Nephron progenitor cell (in vitro differentiated cells): Measurements from ENCODE around the gene OPRM1.

Experiments used
- DNase-seq: peaks from one replicate; pipeline ENCODE4 v3.0.0; 2021
- H3K27ac Mint-ChIP-seq: 2 replicates; pipeline ENCODE4 v1.8.0; 2021; ENCODE audit warnings: mild to moderate bottlenecking, moderate library complexity, mixed read lengths
- H3K27me3 Mint-ChIP-seq: 2 replicates; pipeline ENCODE4 v1.8.0; 2021; ENCODE audit warnings: mild to moderate bottlenecking, low read depth, mixed read lengths; ENCODE audit not compliant: poor library complexity
- H3K36me3 Mint-ChIP-seq: 2 replicates; pipeline ENCODE4 v1.8.0; 2021; ENCODE audit warnings: low read depth, mixed read lengths
- H3K4me1 Mint-ChIP-seq: 2 replicates; pipeline ENCODE4 v1.8.0; 2021; ENCODE audit warnings: mixed read lengths
- H3K4me3 Mint-ChIP-seq: 2 replicates; pipeline ENCODE4 v1.8.0; 2021; ENCODE audit warnings: mild to moderate bottlenecking, moderate library complexity, mixed read lengths
- H3K9me3 Mint-ChIP-seq: 2 replicates; pipeline ENCODE4 v1.8.0; 2021; ENCODE audit warnings: mild to moderate bottlenecking, moderate library complexity, mixed read lengths
- TF ChIP-seq, protein P1 (sequence below): fragments of 200-600 bp; sonication (generic); IDR thresholded peaks from 2 replicates; pipeline ENCODE4 v1.5.0; 2021; ENCODE audit warnings: antibody characterized with exemption

OPRM1 gene

DNA sequence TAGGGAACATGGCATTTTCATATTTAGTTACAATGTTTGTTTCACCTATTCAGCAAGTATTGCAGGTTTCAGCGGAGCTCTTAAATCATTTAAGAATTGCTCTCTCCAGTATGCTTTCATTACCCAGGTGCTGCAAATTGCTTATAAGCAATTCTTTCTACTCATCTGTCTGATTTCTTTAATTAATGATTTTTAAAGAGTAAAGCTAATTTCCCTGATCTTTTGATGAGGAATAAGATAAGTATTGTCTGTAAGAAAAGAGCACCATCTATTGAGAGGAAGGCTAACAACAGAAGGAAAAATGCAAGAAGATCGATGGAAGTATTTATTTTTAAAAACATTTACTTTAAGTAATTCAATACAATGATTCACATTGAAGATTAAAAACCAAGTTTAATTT, 2.0 kb downstream of the OPRM1 start:
- H3K36me3 Mint-ChIP-seq = no peaks in the 10 kb centered on the region
- H3K4me3 Mint-ChIP-seq = no peak overlapping the region
- H3K9me3 Mint-ChIP-seq = no peaks in the 10 kb centered on the region
- TF ChIP-seq, protein P1, sequence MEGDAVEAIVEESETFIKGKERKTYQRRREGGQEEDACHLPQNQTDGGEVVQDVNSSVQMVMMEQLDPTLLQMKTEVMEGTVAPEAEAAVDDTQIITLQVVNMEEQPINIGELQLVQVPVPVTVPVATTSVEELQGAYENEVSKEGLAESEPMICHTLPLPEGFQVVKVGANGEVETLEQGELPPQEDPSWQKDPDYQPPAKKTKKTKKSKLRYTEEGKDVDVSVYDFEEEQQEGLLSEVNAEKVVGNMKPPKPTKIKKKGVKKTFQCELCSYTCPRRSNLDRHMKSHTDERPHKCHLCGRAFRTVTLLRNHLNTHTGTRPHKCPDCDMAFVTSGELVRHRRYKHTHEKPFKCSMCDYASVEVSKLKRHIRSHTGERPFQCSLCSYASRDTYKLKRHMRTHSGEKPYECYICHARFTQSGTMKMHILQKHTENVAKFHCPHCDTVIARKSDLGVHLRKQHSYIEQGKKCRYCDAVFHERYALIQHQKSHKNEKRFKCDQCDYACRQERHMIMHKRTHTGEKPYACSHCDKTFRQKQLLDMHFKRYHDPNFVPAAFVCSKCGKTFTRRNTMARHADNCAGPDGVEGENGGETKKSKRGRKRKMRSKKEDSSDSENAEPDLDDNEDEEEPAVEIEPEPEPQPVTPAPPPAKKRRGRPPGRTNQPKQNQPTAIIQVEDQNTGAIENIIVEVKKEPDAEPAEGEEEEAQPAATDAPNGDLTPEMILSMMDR = no peak
- H3K27ac Mint-ChIP-seq = no peak overlapping the region
- H3K27me3 Mint-ChIP-seq = peaks cover 51% of the 10 kb centered on the region
- no peak for DNase-seq
- H3K4me1 Mint-ChIP-seq = no peaks in the 10 kb centered on the region

DNA sequence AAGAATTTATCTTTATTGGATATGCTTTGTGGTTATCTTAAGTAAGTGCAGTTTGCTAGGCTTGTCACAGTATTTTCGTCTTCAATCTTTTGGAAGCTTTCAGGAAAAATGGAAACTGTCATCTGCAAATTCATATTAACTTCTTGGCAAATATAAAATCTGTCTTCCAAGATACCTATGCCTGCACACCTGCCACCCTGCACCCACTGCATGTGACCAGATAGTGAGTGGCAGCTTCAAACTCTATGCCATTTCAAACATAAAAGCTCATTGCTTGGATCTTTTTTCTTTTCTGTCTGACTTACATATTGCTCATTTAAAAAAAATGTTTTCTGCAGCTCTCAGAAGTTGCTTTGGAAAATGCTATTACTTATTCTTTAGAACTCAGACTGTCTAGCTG, 14.1 kb downstream of the OPRM1 start:
- H3K27me3 Mint-ChIP-seq = no peaks in the 10 kb centered on the region
- no peak overlapping the region for H3K27ac Mint-ChIP-seq
- DNase-seq = no peak
- no peaks in the 10 kb centered on the region for H3K36me3 Mint-ChIP-seq
- H3K4me1 Mint-ChIP-seq = no peaks in the 10 kb centered on the region
- H3K4me3 Mint-ChIP-seq = no peak overlapping the region
- no peaks in the 10 kb centered on the region for H3K9me3 Mint-ChIP-seq
- TF ChIP-seq, protein P1 = no peak

DNA sequence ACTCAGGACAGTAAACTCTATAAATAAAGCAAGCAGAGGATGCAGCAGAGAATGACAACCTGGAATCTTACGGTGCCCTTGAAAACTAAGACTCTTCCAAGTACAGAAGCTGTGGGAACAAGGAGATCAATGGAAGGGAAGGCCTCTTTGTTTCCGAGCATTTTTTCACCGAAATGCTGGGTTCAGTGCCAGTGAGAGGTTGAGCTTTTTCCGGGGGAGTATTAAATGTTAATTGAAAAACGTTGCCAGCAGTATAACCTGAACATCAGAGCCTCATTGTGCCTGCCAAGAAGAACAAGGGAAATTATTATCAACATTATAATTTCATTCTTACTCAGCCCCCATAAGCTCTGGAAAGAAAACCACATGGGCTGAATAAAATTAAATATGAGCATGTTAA, 17.5 kb downstream of the OPRM1 start:
- H3K9me3 Mint-ChIP-seq = no peaks in the 10 kb centered on the region
- no peak for DNase-seq
- no peak overlapping the region for H3K27ac Mint-ChIP-seq
- H3K4me1 Mint-ChIP-seq = no peaks in the 10 kb centered on the region
- H3K4me3 Mint-ChIP-seq = no peak overlapping the region
- H3K27me3 Mint-ChIP-seq = no peaks in the 10 kb centered on the region
- TF ChIP-seq, protein P1 = no peak
- H3K36me3 Mint-ChIP-seq = no peaks in the 10 kb centered on the region

DNA sequence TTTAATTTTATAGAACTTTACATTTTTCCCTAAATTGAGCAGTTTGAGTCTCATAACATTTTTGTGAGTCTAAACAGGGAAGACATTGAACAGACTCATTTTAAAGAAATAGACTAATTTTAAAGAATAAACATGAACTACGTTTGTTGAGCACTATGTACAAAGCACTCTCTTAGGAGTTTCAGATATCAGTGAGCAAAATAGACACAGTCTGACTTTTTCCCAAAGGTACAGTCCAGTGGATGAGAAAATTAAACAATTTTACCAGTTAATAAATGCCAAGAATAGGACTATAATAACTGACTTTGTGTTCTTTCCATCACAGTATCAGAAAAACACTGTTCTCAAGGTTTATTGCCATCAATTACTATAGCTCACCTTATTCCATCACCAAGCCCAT, 18.1 kb downstream of the OPRM1 start:
- Mint-ChIP-seq H3K36me3 (no peaks in the 10 kb centered on the region), H3K27ac (no peak overlapping the region), H3K9me3 (no peaks in the 10 kb centered on the region), H3K4me3 (no peak overlapping the region), H3K4me1 (no peaks in the 10 kb centered on the region), H3K27me3 (no peaks in the 10 kb centered on the region)
- TF ChIP-seq, protein P1 = no peak
- no peak for DNase-seq

DNA sequence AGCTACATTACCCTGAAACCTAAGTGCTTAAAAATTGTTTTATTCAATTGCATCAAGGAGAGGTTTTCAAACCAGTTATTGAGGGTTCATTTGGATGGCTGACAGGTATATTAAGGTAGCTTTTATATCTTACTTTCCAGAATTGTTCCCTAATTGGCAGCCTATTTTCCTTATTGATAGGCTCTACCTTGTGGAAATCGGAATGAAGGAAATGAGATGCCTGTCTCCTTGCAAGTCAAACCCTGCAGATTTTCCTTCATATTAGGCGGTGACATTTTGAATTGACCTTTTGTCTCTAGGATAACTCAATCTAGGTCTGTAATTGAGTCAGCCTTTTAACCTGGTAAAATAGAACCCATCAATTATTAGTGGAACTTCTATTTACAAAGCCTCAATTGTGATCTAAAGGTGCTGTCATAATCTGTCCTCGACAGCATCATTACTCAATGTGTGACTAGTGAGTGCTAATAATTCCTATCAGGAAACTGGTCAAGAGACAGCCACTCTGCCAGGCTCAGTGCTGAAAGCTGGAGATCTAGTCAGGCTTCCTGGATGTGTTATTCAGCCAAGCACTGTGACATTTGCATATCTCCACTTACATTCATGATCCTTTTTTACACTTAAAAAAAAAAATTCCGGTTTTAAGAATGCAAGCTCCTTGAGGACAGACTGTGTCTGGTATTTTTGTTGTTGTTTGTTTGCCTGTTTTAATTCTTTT, 20.1 kb downstream of the OPRM1 start:
- Mint-ChIP-seq H3K27me3 (no peaks in the 10 kb centered on the region), H3K4me1 (no peaks in the 10 kb centered on the region), H3K4me3 (no peak overlapping the region), H3K9me3 (no peaks in the 10 kb centered on the region), H3K36me3 (no peaks in the 10 kb centered on the region), H3K27ac (no peak overlapping the region)
- no peak for DNase-seq
- TF ChIP-seq, protein P1 = no peak

DNA sequence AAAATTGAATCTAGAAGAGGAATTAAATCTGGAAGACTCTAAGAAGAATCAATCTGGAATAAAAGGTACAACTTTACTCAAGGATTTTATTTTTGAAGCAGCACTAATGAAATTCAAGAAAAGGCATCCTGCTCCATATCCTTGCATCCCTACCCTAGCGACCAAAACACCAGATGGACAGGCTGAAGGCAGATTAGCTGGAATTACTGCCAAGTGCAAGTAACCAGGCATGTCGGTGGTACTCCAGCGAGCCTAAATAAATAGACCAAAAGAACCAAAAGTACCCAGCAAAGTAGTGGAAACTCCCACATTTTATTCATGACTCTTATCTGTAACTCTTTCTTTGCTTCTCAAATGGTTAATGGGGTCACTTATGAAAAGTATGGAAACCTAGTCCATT, 21.0 kb downstream of the OPRM1 start:
- Mint-ChIP-seq H3K4me3 (no peak overlapping the region), H3K27ac (no peak overlapping the region), H3K4me1 (no peaks in the 10 kb centered on the region), H3K36me3 (no peaks in the 10 kb centered on the region), H3K27me3 (no peaks in the 10 kb centered on the region), H3K9me3 (no peaks in the 10 kb centered on the region)
- no peak for DNase-seq
- TF ChIP-seq, protein P1 = no peak
